Measurements from ENCODE around the gene SPACA7.

The SPACA7 gene

GRCh38 chr13:112477070-112477619, 101.0 kb downstream of the SPACA7 start:
- TF ChIP-seq POU6F1 (CRISPR knock-in tag; IDR thresholded peaks at IDR 0.05; ENCODE audit: borderline replicate concordance, low read depth) (no peak), ZNF8 (CRISPR knock-in tag; IDR thresholded peaks at IDR 0.05) (no peak), ZNF70 (CRISPR knock-in tag; IDR thresholded peaks at IDR 0.05) (no peak), ISL1 (CRISPR knock-in tag; IDR thresholded peaks at IDR 0.05) (no peak), RARB (CRISPR knock-in tag; IDR thresholded peaks at IDR 0.05) (no peak), TSHZ2 (CRISPR knock-in tag; IDR thresholded peaks at IDR 0.05) (no peak), SNAI2 (CRISPR knock-in tag; IDR thresholded peaks at IDR 0.05) (no peak), OSR1 (CRISPR knock-in tag; IDR thresholded peaks at IDR 0.05) (no peak), ZNF565 (CRISPR knock-in tag; conservative IDR thresholded peaks at IDR 0.05; ENCODE audit: low read depth) (no peak), PPARA (CRISPR knock-in tag; IDR thresholded peaks at IDR 0.05; ENCODE audit: borderline replicate concordance) (no peak), PATZ1 (CRISPR knock-in tag; IDR thresholded peaks at IDR 0.05; ENCODE audit: borderline replicate concordance) (no peak), BACH2 (CRISPR knock-in tag; IDR thresholded peaks at IDR 0.05; ENCODE audit: borderline replicate concordance) (no peak), ESRRG (CRISPR knock-in tag; IDR thresholded peaks at IDR 0.05) (no peak), ZFP3 (CRISPR knock-in tag; IDR thresholded peaks at IDR 0.05) (no peak), TOX (CRISPR knock-in tag; IDR thresholded peaks at IDR 0.05; ENCODE audit: borderline replicate concordance) (no peak), TCF4 (CRISPR knock-in tag; IDR thresholded peaks at IDR 0.05; ENCODE audit: borderline replicate concordance) (no peak), CSDC2 (CRISPR knock-in tag; IDR thresholded peaks at IDR 0.05) (no peak), GLIS3 (CRISPR knock-in tag; IDR thresholded peaks at IDR 0.05) (no peak), ARNTL (CRISPR knock-in tag; IDR thresholded peaks at IDR 0.05; ENCODE audit: borderline replicate concordance, low read depth) (no peak)
- ATAC-seq: no peak

- TF ChIP-seq ZFP3 (CRISPR knock-in tag; IDR thresholded peaks at IDR 0.05): no peak
- ATAC-seq: no peak
Observed at GRCh38 chr13:112479389-112479788, 103.2 kb downstream of the SPACA7 start.

DNA sequence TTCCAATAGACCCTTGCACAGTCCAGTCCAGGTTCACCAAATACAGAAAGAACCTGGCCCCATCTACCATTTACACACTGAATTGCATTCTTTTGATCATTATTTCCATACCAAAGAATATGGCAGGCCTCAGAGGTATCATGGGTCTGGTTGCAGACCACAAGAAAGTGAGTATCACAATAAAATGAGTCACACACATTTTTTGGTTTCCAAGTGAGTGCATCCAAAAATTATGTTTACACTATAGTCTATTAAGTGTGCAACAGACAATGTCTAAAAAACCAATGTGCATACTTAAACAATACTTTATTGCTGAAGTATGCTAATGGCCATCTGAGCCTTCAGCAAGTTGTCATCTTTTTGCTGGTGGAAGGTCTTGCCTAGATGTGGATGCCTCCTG, 105.3 kb downstream of the SPACA7 start:
- no peak for ATAC-seq
- TF ChIP-seq ZFP3 (CRISPR knock-in tag; IDR thresholded peaks at IDR 0.05) (no peak), SNAI2 (CRISPR knock-in tag; IDR thresholded peaks at IDR 0.05) (no peak), GLIS3 (CRISPR knock-in tag; IDR thresholded peaks at IDR 0.05) (no peak)
- TF ChIP-seq, protein P1, sequence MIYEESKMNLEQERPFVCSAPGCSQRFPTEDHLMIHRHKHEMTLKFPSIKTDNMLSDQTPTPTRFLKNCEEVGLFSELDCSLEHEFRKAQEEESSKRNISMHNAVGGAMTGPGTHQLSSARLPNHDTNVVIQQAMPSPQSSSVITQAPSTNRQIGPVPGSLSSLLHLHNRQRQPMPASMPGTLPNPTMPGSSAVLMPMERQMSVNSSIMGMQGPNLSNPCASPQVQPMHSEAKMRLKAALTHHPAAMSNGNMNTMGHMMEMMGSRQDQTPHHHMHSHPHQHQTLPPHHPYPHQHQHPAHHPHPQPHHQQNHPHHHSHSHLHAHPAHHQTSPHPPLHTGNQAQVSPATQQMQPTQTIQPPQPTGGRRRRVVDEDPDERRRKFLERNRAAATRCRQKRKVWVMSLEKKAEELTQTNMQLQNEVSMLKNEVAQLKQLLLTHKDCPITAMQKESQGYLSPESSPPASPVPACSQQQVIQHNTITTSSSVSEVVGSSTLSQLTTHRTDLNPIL (CRISPR knock-in tag; IDR thresholded peaks at IDR 0.05; ENCODE audit: low read depth): no peak

GRCh38 chr13:112483299-112483698, 107.1 kb downstream of the SPACA7 start:
- TF ChIP-seq ZFP30 (CRISPR knock-in tag; IDR thresholded peaks at IDR 0.05) (no peak), ZNF70 (CRISPR knock-in tag; IDR thresholded peaks at IDR 0.05) (no peak), PPARA (CRISPR knock-in tag; IDR thresholded peaks at IDR 0.05; ENCODE audit: borderline replicate concordance) (no peak), TSHZ2 (CRISPR knock-in tag; IDR thresholded peaks at IDR 0.05) (no peak), RARB (CRISPR knock-in tag; IDR thresholded peaks at IDR 0.05) (no peak), CSRNP3 (CRISPR knock-in tag; IDR thresholded peaks at IDR 0.05) (no peak), SNAI2 (CRISPR knock-in tag; IDR thresholded peaks at IDR 0.05) (no peak), ESRRG (CRISPR knock-in tag; IDR thresholded peaks at IDR 0.05) (no peak), PATZ1 (CRISPR knock-in tag; IDR thresholded peaks at IDR 0.05; ENCODE audit: borderline replicate concordance) (no peak), BACH2 (CRISPR knock-in tag; IDR thresholded peaks at IDR 0.05; ENCODE audit: borderline replicate concordance) (no peak)
- no peak for ATAC-seq

Data from SK-N-SH treated with all-trans-retinoic acid at 6 μM for 48 hours (cell line).